Measurements from ENCODE around the gene TIGD4.

DNA sequence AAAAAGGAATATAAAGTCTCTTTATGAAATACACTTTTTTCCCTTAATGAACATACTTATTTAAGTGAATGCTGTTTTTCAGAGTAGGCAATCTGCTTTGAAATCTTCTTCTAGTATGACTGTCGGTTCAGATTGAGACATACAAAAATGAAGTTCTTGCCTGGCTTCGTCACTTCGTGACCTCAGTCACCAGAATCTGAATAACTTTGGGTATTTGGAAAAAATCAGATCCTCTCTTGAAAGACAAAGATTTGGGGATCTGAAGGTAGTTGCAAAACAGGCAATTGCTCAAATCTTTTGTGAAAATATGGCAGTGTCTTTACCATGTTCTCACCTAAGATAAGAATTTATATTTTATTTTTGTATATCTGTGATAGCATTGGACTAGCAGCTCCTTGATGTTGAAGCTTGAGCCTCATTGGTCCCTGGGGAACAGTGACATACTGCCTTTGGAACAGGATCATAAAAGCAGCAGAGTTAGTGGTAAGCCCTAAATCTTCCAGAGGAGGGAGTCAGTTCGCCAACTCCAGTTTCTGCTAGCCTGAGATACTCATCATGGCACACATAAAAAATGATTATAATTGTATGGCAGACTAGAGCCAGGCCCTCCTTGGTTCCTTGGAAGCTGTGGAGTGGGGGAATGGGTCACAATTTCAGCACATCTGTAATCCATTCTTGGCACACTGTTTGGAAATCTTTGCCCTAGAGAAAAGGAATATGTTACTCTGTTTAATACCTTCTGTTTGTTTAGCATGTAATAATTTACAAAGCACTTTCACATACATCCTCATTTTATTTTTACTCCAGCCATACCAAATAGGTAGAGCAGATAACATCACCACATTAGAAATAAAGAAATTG is 5.2 kb upstream of the TIGD4 start:
- TF ChIP-seq, protein P1, sequence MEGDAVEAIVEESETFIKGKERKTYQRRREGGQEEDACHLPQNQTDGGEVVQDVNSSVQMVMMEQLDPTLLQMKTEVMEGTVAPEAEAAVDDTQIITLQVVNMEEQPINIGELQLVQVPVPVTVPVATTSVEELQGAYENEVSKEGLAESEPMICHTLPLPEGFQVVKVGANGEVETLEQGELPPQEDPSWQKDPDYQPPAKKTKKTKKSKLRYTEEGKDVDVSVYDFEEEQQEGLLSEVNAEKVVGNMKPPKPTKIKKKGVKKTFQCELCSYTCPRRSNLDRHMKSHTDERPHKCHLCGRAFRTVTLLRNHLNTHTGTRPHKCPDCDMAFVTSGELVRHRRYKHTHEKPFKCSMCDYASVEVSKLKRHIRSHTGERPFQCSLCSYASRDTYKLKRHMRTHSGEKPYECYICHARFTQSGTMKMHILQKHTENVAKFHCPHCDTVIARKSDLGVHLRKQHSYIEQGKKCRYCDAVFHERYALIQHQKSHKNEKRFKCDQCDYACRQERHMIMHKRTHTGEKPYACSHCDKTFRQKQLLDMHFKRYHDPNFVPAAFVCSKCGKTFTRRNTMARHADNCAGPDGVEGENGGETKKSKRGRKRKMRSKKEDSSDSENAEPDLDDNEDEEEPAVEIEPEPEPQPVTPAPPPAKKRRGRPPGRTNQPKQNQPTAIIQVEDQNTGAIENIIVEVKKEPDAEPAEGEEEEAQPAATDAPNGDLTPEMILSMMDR (IDR thresholded peaks at IDR 0.05), result no peak
- TF ChIP-seq ZNF317 (CRISPR knock-in tag; IDR thresholded peaks at IDR 0.05; ENCODE audit: borderline replicate concordance, low read depth) (no peak), NFE2L1 (CRISPR knock-in tag; IDR thresholded peaks at IDR 0.05) (no peak), ATF1 (CRISPR knock-in tag; IDR thresholded peaks at IDR 0.05) (no peak)
- TF ChIP-seq, protein P2, sequence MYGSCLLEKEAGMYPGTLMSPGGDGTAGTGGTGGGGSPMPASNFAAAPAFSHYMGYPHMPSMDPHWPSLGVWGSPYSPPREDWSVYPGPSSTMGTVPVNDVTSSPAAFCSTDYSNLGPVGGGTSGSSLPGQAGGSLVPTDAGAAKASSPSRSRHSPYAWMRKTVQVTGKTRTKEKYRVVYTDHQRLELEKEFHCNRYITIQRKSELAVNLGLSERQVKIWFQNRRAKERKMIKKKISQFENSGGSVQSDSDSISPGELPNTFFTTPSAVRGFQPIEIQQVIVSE (CRISPR knock-in tag; IDR thresholded peaks at IDR 0.05; ENCODE audit: borderline replicate concordance), result no peak
